Cerebellar nuclear complex (tissue), 1 donor: ENCODE results near the gene SLC47A2.

ENCODE experiments used
- DNase-seq, 2 experiments: peaks; one replicate each; lab custom pipeline; 2025; lab: John Stamatoyannopoulos, UW

SLC47A2 gene

DNA sequence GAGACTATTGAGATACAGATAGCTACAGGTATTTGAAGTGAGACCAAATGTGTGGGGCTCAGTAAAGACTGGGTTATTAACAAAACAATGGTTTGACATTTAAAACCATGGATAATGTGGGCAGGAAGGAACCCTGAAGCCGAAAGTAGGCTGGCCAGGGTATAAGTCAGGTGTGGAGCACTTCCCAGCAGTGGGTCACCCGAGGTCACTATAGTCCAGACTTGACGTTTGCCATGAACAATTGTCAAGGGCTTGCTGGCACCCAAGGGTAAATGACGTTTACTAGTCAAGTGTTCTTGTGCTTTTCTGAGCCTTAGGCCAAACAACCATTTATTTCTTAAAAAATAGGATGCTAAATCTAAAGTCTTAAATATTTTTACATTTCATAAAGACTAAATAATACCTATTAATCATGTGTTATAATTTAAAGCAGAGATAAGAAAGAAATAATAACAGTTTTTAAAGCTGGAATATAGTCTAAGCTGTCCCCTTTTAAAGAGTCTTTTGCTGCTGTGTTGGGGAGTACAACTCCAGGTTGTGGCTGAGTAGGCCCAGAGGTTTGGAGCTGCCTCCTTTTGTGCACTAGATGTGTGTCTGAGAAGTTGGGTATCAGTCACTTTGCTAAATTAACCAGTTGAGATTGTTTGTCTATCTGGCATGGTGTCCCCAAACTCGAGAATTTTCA lies 52.1 kb downstream of the SLC47A2 start:
- DNase-seq = no peak

DNA sequence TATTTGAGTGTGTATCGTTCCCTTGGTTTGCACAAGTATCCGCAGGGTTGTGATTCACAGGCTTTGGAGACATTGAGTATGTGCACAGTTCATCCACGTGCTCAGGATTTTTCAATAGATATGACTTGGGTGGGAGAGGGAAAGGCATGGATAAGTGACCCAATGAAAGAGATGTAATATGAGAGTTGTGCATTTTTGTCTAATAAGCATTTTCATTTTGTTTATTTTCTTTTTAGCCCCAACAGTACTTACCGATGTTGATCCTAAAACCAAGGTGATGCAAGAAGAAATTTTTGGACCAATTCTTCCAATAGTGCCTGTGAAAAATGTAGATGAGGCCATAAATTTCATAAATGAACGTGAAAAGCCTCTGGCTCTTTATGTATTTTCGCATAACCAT lies 53.3 kb downstream of the SLC47A2 start:
- DNase-seq = no peak

DNA sequence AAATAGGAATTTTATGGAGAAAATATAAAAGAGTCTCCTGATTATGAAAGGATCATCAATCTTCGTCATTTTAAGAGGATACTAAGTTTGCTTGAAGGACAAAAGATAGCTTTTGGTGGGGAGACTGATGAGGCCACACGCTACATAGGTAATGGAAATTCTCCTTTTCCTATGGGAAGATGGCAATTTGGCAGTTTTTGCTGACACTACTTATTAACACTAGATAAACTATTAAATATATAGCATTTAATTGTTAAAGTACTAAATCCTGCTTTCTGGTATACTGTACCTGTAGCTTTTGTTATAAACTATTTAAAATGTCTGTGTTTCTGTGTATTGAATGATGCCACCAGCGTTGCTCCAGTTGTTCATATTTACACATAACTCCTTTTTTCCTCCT lies 55.3 kb downstream of the SLC47A2 start:
- no peak for DNase-seq

DNA sequence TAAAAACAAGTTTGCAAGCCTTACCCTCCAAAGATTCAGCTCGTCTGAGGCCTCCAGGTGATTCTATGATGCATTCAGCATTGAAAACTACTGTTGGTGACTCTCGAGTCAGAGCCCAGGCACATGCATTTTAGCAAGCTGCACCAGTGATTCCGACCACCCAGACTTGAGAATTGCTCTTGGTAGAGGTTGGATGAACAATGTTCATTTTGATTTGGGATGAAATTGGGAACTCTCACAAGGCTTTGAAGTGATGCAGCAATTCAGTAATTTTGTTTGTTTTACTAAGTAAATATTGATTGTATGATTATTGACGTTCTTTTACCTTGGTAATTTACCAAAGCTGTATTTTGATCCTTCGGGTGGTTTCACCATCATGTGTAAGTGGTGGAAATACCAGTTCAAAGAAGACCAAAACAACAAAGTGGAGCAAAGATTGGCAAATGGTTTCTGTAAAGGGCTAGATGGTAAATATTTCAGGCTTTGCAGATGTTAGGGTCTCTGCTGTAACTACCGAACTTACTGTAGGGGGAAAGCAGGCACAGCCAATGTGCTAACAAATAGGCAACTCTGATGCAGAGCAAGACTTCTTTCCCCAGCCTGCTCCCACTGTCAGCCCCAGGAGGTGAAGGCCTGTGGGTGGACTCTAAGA lies 56.0 kb downstream of the SLC47A2 start:
- DNase-seq = no peak

DNA sequence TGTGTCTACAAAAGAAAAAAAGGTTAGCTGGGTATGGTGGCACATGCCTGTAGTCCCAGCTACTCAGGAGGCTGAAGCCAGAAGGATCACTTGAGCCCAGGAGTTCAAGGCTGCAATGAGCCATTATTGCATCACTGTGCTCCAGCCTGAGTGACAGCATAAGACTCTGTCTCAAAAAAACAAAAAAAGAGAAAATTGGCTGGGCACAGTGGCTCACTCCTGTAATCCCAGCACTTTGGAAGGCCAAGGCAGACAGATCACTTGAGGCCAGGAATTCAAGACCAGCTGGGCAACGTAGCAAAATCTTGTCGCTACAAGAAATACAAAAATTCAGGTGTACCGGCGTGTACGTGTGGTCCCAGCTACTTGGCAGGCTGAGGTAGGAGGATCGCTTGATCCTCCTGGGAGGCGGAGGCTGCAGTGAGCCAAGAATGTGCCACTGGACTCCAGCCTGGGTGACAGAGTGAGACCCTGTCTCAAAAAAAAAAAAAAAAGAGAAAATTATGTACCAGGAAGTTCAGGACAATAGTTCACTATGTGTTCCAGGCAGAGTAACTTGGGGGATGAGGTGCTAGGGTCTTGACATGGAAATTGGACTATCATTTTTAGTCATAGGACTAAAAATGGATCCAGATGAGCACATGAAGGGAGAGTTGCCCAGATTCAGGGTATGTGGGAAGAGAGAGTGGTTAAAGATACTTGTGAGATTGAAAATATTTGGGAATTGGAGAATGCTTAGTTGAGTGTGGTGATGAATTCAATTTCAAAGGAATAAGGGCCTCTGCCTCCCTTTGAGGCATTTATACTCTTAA lies 56.8 kb downstream of the SLC47A2 start:
- no peak for DNase-seq

- no peak for DNase-seq
Observed at GRCh38 chr17:19656851-19657581, 59.4 kb downstream of the SLC47A2 start.

DNA sequence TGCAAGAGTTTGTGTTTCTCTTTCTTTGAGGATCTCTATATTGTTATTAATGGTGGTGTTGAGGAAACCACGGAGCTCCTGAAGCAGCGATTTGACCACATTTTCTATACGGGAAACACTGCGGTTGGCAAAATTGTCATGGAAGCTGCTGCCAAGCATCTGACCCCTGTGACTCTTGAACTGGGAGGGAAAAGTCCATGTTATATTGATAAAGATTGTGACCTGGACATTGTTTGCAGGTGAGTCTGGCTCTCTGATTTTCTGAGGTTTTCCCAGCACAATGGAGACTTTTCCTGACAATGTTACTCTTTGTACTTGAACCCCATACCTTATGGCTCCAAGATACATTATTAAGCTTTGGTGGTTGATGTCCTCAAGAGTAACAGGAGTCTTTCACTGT lies 60.0 kb downstream of the SLC47A2 start:
- no peak for DNase-seq

DNA sequence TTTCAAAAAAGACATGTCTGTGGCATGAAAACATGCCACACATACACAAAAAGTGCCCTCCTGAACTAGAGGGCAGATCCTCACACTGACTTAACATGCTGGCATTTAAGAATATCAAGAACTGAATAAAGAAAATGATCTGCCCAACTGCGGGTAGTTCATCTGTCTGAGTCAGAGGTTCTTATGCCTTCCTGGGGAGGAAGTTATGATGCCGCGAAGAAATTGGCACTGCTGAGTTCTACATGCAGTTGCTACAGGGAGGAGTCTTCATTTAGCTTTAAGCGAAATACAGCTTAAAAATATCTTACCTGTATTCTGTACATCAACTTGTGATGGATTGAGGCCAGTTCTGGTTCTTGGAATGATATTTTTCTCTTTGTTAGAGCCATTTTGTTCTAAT lies 61.5 kb downstream of the SLC47A2 start:
- DNase-seq = no peak

GRCh38 chr17:19654342-19654886 lies 62.0 kb downstream of the SLC47A2 start:
- no peak for DNase-seq

DNA sequence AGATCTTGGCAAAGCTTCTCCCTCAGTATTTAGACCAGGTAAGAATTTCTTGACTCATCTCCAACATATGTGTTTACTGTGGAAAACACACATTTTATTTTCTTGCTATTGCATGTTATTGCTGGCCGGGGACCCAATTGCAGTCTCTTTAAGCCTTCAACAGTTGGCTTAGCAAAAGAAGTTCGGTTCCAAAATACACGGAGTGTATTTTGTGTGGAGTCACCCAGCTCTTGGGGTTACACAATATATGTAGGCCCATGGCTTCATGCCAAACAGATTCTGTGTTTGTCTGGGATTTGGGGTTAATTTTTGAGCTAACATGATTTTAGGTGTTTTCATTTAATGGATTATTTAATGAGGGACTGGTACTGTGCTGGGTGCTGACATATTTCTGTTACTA lies 63.8 kb downstream of the SLC47A2 start:
- no peak for DNase-seq

DNA sequence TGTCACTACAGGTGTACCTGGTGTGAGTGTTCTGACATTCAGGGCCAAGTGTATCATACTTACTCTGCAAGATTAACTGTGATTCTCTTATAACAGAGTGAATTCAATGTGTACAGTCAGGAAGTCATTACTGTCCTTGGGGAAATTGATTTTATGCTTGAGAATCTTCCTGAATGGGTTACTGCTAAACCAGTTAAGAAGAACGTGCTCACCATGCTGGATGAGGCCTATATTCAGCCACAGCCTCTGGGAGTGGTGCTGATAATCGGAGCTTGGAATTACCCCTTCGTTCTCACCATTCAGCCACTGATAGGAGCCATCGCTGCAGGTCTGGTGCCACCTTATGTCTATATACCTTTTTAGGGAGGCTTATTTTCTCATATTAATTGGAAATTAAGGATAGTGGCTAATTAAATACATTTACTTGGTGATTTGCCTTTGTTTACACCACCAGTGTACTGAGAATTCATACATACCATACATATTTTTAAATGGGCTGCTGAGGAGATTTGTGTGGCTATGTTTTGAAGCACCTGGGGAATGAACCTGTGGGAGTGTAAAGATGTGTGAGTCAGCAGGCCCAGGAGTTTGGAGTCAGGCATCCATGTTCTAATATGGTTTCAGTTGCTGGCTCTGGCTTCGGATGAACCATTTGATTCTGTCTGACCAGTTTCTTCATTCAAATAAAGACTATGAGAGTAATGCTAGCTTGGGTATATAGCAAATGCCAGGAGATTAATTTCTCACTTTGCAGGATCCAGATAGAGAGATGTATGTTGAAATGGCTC lies 64.7 kb downstream of the SLC47A2 start:
- DNase-seq = no peak

DNA sequence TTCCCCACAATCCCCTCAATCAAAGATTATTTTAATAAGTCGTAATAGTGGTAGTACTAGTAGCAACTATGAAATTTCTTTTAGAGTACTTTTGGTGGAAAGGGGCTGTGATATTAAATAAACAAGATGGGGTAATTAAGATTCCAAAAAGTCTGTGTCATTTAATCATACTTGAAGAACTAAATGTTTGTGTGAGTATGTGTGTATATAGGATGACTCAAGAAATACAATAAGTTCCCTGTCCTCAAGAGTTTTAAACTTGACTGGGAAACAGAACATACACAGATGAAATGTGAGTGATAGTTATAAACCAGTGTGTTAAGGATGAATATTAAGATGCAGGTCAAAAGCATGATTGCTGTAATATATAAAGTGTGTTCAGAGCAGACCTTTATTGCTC lies 65.6 kb downstream of the SLC47A2 start:
- no peak for DNase-seq

DNA sequence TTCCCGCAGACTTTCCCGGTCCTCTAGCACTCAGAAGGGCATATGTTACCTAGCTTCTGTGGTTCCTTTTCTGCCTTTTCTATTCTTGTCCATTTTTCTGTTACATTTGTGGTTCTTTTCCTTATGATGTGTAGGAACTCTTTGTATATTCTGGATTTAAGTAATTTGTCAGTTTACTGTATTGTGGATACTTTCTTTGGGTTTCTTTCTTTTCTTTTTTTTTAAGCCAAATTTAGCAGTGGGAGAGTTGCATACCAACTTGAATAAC lies 67.2 kb downstream of the SLC47A2 start:
- DNase-seq = no peak

DNA sequence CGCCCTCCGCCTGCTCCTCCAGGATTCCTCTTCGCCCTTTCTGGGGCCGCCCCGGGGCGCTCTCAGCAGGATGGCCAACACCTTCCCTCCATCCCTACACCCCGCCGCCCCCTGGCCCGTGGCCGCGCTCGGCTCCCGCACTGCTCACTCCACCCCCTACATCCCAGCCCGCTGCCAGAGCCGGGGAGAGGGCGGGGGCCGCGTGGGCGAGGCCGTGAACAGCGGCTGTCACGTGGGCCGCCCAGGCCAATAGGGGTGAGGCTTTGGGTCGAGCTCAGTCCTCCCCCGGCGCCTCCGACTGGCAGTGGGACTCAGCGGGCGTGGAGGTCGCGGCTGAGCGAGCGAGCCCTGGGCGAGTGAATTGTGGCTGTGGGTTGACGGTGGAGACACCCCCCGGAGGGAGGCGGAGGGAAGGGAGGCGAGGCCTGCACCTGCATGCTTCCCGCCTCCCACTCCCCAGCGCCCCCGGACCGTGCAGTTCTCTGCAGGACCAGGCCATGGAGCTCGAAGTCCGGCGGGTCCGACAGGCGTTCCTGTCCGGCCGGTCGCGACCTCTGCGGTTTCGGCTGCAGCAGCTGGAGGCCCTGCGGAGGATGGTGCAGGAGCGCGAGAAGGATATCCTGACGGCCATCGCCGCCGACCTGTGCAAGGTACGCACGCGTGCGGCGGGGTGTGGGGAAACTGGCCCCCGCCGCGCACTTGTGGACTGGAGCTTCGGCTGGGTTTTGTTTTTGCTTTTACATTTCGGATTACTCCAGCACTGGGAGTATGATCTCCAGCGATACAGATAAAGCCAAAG lies 67.7 kb downstream of the SLC47A2 start, which contains the start of gene ALDH3A2:
TSS of gene ALDH3A2 (plus strand) at position 277 of the 799 bp plus-strand sequence. CDS start at position 498, 221 bp downstream.
- peak; percentile 36 to 85 for DNase-seq

DNA sequence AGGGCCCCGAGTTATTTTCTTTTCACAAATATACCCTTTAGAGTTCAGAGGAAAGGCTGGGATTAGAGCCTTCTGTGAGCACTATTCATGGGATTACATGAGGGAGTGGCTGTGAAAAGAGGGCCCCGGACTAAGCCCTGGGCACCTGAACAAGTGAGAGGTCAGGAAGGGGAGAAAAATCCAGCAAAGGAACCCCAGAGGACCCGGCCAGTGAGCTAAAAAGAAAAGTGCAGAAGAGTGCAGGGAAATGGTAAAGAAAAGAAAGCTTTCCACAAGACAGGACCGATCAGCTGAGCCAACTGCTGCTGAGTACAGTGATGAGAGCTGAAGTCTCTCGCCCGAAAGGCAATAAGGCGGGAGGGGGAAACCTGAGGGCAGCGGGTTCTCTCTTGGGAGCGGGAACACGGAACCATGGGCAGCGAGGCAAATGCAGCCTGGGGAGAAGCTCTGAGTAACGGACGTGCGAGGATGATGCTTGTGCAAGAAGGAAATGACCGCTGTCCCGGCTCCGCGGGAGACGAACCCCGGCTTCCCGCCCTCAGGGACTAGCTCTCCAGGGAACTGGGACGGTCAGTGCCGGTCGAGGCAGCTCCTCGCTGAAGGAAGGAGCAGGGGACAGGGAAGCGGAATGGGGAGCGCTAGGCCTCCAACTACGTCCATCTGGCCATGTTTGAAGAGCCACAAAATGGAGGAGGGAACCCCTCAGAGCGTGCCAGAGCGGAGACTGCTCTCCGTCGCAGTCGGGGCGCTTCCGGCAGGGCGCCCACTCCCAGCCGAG lies 68.5 kb downstream of the SLC47A2 start:
- peak in 1 of 2 experiments; percentile 25 for DNase-seq

GRCh38 chr17:19646788-19647696 lies 69.3 kb downstream of the SLC47A2 start:
- DNase-seq = no peak

DNA sequence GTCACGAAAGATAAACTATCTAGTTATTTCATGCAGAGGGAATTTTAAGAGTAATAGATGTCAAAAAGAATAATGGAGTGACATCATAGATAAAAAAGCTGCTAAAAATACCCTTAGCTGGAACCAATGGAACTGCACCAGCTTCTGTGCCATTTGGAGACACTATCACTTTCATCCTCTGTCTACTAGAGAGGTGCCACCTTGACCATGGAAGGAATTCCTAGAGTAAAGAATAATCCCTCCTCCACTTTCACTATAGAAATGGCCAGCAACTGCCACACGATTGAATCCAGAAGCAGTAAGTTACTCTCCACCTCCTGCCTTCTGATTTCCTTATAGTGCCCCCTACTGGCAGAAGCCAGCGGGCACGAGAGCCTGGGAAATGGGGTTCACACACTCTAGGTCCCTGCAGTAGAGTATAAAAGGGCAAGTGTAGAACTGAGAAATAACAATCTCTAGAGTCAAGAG lies 70.6 kb downstream of the SLC47A2 start:
- no peak for DNase-seq

DNA sequence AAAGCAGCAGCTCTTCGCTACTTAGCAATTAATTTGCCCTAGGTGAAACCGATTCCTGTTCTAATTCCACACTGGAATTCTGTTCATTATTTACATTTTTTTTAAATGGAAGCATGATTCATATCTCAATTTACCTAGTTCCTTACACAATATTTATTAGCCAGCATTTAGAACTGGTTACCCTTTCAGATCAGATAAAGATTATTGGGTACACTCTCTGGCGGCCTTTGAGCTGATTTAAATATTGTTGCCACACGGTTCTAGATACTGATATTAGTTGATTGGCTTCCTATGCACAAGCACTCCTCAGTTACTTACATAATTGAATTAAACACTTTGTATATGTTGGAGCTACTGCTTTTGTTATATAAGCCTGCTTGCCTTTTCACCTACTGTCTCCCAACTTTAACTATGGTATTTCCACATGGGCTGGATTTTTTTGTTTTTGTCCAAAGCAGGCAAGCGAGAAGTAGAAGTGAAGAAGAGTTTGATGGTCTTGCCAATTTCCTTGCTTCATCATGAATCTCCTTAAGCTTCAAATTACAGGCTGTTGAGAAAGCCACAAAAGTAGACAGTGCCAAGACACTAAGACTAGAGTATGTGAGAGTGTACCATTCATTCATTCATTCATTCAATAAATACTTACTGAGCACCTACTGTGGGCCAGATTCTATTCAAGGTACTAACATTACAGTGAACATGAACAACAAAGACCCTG lies 71.7 kb downstream of the SLC47A2 start:
- DNase-seq = no peak
